ENCODE results near the gene NRG3.

NRG3 gene

GRCh38 chr10:82390866-82391658 is 516.1 kb downstream of the NRG3 start:
- no peak for DNase-seq (ENCODE audit: low read depth in 2 of 2)

- DNase-seq (ENCODE audit: low read depth in 2 of 2) = no peak
These were observed 517.0 kb downstream of the NRG3 start for GRCh38 chr10:82391971-82392370.

DNA sequence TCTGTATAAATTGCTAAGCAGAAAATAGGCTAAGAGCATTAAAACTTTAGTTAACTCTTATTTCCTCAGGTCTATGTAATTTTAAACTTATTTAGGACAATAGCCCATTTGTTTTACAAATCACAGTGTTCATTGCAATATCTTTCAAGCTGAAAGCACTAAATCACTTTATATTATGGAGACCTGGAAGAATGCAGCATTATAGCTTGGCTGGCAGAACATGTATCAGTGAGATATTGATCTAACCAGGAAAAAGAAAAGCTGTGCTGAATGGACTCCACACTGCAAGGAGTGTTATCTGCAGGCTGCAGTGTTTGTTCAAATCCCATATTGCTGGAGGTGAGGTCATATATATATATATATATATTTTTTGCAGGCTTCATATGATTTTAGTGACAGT is 517.5 kb downstream of the NRG3 start:
- DNase-seq (ENCODE audit: low read depth in 2 of 2) = no peak

DNA sequence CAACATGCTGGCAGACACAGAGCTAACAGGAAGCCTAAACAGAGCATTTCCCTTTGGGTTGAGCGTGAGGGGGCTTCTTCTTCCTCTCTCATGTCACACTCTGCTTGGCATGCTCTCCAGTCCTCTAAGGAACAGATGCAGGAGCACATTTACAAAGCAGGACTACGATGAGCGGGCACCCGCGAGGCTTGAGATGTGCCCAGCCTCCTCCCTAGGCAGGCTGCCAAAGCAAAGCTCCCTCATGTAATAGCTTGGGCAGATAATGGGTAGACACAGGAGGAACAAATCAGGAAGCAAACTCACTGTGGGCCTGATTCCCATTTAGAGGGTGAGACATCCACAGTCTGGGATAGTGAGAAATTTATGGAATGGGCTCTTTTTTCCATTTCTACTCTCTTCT is 519.1 kb downstream of the NRG3 start:
- no peak for DNase-seq (ENCODE audit: low read depth in 2 of 2)

- no peak for DNase-seq (ENCODE audit: low read depth in 2 of 2)
These were observed 520.0 kb downstream of the NRG3 start for GRCh38 chr10:82394987-82395386.

DNA sequence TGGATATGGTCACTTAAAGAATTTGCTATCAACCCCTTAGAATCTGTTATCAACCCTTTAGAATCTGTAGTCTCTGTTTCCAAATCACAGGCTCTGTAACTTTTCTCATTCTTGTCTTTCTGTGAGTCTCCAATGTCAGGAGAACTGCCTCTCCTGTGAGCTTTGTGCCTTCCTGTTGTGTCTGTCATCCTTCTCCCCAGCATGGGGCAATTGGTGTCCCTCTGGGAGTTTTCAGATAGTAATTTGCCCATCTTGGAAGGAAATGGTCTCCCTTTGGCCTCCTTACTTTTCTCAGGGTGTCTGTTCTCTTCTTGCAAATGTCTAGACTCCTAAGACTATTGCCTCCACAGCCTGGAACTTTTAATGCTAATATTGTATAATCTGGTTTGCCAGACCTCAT is 521.9 kb downstream of the NRG3 start:
- no peak for DNase-seq (ENCODE audit: low read depth in 2 of 2)

GRCh38 chr10:82397854-82398253 is 522.9 kb downstream of the NRG3 start:
- DNase-seq (ENCODE audit: low read depth in 2 of 2) = no peak

DNA sequence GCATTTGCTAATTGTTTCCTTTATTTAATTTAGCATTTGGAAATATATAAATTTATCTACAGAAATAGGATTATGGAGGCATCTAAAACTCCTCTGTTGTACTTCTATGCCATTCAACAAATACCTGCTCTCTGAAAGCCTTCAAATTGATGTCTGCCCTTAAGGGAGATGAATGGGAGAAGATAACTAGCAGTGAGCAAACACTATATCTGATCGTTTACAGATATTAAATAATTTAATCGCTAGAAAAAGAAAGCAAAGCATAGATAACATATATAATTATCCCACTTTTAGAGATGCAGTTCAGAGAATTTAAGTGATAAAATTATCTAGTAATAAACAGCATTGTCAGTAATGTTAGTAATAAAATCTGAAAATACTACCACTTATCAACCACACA is 524.9 kb downstream of the NRG3 start:
- DNase-seq (ENCODE audit: low read depth in 2 of 2) = no peak

- DNase-seq (ENCODE audit: low read depth in 2 of 2) = no peak
These were observed 525.8 kb downstream of the NRG3 start for GRCh38 chr10:82400841-82401240.

- no peak for DNase-seq (ENCODE audit: low read depth in 2 of 2)
These were observed 528.0 kb downstream of the NRG3 start for GRCh38 chr10:82402906-82403401.

DNA sequence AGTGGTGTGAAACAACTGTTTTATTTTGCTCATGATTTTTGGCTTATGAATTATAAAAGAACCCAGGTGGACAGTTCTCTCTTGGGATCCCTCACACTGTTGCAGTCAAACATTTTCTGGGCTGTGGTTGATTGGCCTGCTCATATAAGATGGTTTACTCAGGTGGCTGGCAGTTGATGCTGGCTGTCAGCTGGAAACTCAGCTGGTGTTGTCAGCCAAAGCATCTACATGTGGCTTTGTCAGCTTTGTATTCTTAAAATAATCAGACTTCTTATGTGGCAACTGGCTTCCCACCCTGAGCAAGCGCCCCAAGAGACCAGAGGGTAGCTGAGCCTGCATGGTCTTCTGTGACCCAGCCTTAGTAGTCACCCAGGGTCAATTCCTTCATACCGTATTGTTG is 534.7 kb downstream of the NRG3 start:
- DNase-seq (ENCODE audit: low read depth in 2 of 2) = no peak

DNA sequence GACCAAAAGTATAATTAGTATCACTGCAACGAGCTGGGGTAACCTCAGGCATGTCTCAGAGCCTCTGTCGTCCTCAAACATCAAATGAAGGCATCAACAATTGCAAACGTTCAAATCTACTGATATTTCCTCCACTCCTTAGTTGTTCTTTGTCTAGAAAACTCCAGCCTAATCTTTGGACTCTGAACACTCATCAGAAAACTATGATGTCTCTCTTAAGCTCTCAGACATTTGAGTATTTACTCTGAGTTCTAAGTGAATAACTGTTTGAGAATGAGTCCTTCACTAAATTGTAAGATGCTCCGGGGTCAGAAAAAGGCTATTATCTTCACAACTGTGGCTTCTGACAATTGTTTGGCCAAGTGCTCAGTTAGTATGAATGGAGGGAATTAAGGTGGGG is 536.4 kb downstream of the NRG3 start:
- DNase-seq (ENCODE audit: low read depth in 2 of 2) = no peak

DNA sequence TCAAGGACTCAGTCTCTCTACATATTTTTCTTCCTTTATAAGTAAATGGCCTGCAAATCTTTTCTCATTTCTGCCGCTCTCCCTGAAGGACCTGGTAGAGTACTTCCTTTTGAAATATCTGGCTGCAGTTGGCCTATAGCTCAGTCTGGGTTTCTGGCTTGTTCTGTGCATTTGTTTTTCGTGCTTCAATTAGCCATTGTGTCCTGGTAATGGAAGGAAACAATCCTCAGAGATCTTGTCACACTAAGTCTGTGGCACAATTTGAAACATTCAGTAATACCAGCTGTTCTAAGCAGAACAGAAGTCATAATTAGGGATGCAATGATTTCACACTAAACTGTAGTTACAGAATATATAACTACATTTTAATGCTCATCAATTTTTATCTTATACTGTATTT is 545.0 kb downstream of the NRG3 start:
- DNase-seq (ENCODE audit: low read depth in 2 of 2) = no peak

DNA sequence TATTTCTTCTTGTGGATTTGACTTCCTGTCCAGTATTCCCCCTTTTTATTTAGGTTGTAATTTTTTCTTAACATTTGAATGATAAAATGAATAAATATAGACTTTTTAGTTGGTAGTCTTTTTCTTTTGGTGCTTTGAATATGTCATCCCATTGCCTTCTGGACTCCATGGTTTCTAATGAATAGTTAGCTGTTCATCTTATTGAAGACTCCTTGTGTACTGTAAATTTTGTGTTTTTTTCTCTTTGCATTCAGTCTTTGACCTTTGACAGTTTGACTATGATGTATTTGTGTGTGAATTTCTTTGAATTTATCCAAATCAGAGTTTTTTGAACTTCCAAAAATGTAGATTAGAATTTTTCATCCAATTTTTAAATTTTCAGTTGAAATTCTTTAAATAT is 554.3 kb downstream of the NRG3 start:
- DNase-seq (ENCODE audit: low read depth in 2 of 2) = no peak

DNA sequence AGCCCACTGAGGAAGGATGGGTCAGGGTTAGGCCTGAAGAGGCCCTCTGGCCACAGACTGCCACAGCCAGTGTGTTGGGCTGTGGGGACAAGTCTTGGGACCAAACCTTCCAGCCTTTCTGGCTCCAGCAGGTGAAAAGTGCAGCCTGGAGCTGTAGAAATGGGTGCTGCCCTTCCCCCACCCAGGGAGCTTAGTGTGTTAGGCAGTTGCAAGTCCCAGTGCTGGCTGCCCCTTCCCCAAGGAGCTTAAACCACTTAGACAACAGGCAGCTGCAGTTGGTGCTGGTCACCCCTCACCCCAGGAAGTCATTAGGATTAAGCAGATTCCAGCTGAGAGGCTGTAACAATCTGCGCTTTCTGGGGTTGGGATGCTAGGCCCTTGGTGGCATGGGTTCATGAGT is 563.3 kb downstream of the NRG3 start:
- DNase-seq (ENCODE audit: low read depth in 2 of 2) = no peak

GRCh38 chr10:82440775-82441174 is 565.8 kb downstream of the NRG3 start:
- no peak for DNase-seq (ENCODE audit: low read depth in 2 of 2)

DNA sequence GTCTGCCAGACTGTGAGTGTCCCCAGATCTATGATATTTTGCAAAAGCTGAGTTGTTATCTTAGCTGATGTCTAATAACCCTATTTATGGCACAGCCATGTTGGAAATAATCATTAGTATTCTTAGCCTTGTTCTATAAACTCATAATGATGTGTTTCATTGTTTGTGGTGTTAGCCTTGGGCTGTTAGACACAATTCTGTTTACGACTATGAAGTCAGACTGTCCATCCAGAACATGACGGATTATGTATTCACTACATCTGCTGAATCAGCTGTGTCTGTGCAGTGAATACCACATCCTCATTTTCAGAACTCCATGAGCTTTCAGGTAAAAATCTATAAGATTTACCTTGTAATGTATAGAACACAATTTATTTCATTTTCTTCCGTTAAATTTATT is 577.1 kb downstream of the NRG3 start:
- DNase-seq (ENCODE audit: low read depth in 2 of 2) = no peak

DNA sequence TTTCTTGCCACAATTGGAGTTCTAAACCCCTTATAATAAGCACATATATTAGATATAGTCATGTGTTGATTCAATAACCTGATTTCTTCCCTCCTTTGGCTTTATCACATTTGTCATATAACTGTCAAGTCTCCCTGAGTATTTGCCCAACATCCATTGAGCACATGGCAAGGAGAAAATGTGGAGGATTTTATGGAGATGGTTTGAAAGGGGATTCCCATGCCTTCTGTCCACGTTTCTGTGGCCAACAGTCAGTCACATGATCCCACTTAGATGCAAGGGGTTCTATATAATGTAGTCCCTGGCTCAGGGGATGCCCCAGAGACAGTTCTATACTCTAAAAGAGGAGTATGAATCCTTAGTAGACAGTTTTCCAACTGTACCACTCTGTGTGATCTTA is 577.7 kb downstream of the NRG3 start:
- DNase-seq (ENCODE audit: low read depth in 2 of 2) = no peak

DNA sequence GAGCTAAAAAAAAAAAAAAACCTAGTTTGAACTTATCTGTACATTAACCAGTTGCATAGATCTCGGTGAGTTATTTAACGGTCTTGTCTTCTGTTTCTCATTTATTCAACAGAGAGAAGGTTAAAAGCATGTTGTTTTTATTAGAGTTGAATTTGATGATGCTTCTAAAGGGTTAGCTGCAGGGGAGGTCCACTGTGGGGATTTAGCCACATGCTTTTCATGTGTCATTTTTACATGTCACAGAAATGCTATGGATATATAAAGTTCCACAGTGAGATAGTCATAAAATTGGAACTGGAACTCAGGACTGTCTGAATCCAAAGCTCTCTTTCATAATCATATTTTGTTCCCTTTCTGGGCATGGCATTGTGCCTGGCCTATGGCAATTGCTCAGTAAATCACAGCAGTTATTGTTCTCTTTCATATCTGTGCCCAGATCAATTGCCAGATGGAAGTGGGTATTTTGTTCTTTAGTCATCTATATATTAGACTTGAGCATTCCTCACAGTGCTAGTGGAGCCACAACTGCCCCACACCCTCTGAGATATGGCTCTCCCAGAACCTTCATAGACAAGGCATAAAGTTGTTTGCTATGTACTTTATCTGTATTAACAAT is 578.8 kb downstream of the NRG3 start:
- DNase-seq (ENCODE audit: low read depth in 2 of 2) = no peak

GRCh38 chr10:82462910-82463551 is 588.0 kb downstream of the NRG3 start:
- no peak for DNase-seq (ENCODE audit: low read depth in 2 of 2)

DNA sequence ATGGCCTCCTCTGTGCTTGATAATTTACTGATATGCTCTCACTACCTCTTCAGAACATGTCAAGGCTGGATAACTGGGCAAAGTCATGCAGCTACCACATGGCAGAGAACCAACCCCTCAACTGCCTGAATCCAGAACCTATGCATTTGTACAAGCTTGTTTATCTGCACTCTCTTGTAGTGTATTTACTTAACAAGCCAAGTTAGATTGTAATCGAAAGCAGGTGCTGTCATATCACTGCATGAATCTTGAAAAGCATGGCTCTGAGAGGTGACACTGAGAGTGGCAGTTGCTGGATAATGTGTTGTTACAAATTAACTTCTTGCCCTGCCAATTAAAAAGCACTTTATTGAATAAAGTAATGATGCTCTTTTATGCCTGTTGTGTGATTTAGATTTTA is 588.6 kb downstream of the NRG3 start:
- DNase-seq (ENCODE audit: low read depth in 2 of 2) = no peak

- DNase-seq (ENCODE audit: low read depth in 2 of 2) = no peak
These were observed 589.3 kb downstream of the NRG3 start for GRCh38 chr10:82464191-82464818.

DNA sequence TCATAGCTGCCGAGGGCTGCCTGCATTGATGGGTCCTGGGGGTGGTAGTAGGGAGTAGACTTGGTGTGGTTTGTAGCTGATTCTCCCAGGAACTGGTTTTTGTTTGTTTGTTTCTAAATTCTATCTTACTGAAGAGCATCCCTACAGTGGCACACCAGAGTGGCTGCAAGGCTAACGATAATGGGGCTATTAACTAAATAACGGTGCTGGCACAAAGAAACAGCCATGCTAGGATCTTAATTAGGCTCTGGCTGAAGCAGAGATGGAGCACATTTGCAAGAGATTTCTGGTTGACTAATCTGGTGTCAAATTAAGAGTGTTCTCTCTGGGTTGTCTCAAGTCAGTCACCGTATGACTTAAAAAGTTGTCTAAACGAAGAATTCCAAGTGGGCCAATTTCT is 590.0 kb downstream of the NRG3 start:
- no peak for DNase-seq (ENCODE audit: low read depth in 2 of 2)

Data from stimulated activated CD8-positive, alpha-beta memory T cell treated with anti-CD3 and anti-CD28 coated beads, Interleukin-2, amount 100 ng/mL, for 1 hour (primary cell).